ENCODE data around the gene WDR45. TPM values are rescaled to one million over a fixed set of nuclear protein-coding genes. Genes with fewer than 3 reads are reported as not detected.

WDR45 gene
- total RNA-seq, 1 experiment from 2014 or later: 49.3 TPM

DNA sequence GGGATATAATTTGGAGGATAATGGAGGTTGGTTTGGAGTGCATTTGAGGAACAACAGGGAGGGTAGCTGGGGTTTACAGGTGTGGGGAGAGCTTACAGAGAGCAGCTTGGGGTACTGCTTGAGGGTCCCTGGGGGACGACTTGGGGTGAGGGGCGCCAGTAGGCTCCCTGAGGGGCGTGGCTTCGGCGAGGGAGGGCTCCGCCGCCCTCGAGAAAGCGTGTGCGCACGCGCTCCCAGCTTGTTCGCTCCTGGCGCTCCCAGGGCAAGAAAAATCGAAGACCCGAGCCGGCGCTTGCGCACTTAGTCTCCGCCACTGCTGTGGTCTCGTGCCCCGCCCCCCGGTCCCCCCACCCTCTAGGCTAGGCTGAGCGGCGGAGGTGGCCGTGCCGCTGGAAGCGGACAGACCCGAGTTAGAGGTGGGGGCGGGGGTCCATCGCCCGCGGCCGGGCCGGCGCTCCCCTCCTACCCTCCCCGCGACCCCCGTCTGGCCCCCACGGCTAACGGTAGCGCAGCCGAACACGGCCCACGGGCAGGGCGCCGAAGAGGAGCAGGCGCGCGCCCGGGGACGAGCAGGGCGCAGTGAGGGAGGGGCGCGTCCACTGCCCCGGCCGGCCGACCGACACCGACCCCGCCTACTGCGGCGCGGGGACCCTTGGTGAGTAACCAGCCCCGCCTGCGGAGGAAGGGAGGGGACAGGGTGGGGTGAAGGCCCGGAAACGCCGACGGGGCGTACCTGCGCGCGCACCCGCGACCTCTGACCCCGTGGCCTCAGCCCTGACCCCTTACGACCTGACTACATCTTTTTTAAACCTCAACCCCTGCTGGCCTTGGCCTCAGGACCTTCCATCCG, 26.2 kb downstream of the WDR45 start:
- Histone ChIP-seq H3K36me3 (ENCODE audit: control insufficient read depth, insufficient read depth, low read length) (no peaks in the 10 kb centered on the region), H3K27me3 (ENCODE audit: control insufficient read depth, insufficient read depth, low read length) (no peaks in the 10 kb centered on the region), H3K4me3 (ENCODE audit: low read depth in 2 of 2, low read length in 2 of 2) (peak overlapping the region; percentile 52 to 62), H3K4me1 (ENCODE audit: control insufficient read depth, insufficient read depth, low read length) (peaks cover 3% of the 10 kb centered on the region; the same call in 1 of the 2 replicates), H3K9me3 (ENCODE audit: control insufficient read depth, insufficient read depth, low read depth, low read length) (no peaks in the 10 kb centered on the region), H3K27ac (ENCODE audit: low read length) (peak overlapping the region; percentile 72)
- no TSS peak for BruUV-seq (replicated peaks)
- CTCF ChIA-PET: no interaction called here
- TF ChIP-seq, protein P1, sequence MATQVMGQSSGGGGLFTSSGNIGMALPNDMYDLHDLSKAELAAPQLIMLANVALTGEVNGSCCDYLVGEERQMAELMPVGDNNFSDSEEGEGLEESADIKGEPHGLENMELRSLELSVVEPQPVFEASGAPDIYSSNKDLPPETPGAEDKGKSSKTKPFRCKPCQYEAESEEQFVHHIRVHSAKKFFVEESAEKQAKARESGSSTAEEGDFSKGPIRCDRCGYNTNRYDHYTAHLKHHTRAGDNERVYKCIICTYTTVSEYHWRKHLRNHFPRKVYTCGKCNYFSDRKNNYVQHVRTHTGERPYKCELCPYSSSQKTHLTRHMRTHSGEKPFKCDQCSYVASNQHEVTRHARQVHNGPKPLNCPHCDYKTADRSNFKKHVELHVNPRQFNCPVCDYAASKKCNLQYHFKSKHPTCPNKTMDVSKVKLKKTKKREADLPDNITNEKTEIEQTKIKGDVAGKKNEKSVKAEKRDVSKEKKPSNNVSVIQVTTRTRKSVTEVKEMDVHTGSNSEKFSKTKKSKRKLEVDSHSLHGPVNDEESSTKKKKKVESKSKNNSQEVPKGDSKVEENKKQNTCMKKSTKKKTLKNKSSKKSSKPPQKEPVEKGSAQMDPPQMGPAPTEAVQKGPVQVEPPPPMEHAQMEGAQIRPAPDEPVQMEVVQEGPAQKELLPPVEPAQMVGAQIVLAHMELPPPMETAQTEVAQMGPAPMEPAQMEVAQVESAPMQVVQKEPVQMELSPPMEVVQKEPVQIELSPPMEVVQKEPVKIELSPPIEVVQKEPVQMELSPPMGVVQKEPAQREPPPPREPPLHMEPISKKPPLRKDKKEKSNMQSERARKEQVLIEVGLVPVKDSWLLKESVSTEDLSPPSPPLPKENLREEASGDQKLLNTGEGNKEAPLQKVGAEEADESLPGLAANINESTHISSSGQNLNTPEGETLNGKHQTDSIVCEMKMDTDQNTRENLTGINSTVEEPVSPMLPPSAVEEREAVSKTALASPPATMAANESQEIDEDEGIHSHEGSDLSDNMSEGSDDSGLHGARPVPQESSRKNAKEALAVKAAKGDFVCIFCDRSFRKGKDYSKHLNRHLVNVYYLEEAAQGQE (IDR thresholded peaks at IDR 0.05; ENCODE audit: insufficient read depth in 1 of 2, low read depth in 2 of 2, low read length in 1 of 2): no peak
- no peak for TF ChIP-seq TCF7L2 (IDR thresholded peaks at IDR 0.05; ENCODE audit: low read depth, low read length)
- TF ChIP-seq POLR2AphosphoS5 (IDR thresholded peaks at IDR 0.05; ENCODE audit: low read depth, low read length): no peak
- TF ChIP-seq SIN3A (IDR thresholded peaks at IDR 0.05; ENCODE audit: borderline replicate concordance, insufficient read depth, low read depth, low read length): no peak
- TF ChIP-seq, protein P2, sequence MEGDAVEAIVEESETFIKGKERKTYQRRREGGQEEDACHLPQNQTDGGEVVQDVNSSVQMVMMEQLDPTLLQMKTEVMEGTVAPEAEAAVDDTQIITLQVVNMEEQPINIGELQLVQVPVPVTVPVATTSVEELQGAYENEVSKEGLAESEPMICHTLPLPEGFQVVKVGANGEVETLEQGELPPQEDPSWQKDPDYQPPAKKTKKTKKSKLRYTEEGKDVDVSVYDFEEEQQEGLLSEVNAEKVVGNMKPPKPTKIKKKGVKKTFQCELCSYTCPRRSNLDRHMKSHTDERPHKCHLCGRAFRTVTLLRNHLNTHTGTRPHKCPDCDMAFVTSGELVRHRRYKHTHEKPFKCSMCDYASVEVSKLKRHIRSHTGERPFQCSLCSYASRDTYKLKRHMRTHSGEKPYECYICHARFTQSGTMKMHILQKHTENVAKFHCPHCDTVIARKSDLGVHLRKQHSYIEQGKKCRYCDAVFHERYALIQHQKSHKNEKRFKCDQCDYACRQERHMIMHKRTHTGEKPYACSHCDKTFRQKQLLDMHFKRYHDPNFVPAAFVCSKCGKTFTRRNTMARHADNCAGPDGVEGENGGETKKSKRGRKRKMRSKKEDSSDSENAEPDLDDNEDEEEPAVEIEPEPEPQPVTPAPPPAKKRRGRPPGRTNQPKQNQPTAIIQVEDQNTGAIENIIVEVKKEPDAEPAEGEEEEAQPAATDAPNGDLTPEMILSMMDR (IDR thresholded peaks at IDR 0.05): no peak
- intact Hi-C loops (cut with micrococcal nuclease; ENCODE audit: unreplicated experiment) (no loop called here), in situ Hi-C loops (cut with HindIII; ENCODE audit: low pct_unique_long_range_greater_than_20kb, low sequenced_read_pairs) (no loop called here)
- no peak for DNase-seq (ENCODE audit: low read depth, low spot score)
- POLR2A ChIA-PET: no interaction called here
- peak; percentile 88 for ATAC-seq

DNA sequence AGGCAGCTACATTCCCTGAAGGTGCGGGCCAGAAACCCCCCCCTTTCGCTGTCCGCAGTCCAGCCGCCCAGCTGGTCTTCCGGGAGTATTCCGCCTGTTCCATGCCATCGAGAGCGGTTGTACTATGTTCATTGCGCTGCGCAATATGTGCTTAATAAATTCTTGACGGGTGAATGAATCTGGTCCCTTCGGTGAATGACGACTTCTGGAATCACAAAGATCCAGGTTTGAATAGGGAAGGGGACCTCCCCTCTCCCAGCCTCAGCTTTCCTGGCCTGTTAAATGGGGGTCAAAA, 35.8 kb downstream of the WDR45 start:
- in situ Hi-C loops (cut with HindIII; ENCODE audit: low pct_unique_long_range_greater_than_20kb, low sequenced_read_pairs): no loop called here
- ATAC-seq (no peak), DNase-seq (ENCODE audit: low read depth, low spot score) (no peak)
- intact Hi-C loops (cut with micrococcal nuclease; ENCODE audit: unreplicated experiment): loop anchor here (10.0 kb wide), 1 partner anchor 69 kb away; the partner anchor contains the start of gene KCND1
- H3K4me1 ChIP-seq (ENCODE audit: control insufficient read depth, insufficient read depth, low read length): peaks cover 18% of the 10 kb centered on the region
- H3K36me3 ChIP-seq (ENCODE audit: control insufficient read depth, insufficient read depth, low read length): no peaks in the 10 kb centered on the region; the same call in 1 of the 2 replicates
- ChIA-PET POLR2A (no interaction called here), CTCF (no interaction called here)
- H3K4me3 ChIP-seq (ENCODE audit: low read depth in 2 of 2, low read length in 2 of 2): peak overlapping the region; percentile 39 to 63
- peak overlapping the region; percentile 89 for H3K27ac ChIP-seq (ENCODE audit: low read length)
- H3K9me3 ChIP-seq (ENCODE audit: control insufficient read depth, insufficient read depth, low read depth, low read length): no peaks in the 10 kb centered on the region
- BruUV-seq (replicated peaks): no TSS peak
- no peaks in the 10 kb centered on the region for H3K27me3 ChIP-seq (ENCODE audit: control insufficient read depth, insufficient read depth, low read length)
- TF ChIP-seq SIN3A (IDR thresholded peaks at IDR 0.05; ENCODE audit: borderline replicate concordance, insufficient read depth, low read depth, low read length) (no peak), POLR2AphosphoS5 (IDR thresholded peaks at IDR 0.05; ENCODE audit: low read depth, low read length) (no peak), TCF7L2 (IDR thresholded peaks at IDR 0.05; ENCODE audit: low read depth, low read length) (no peak)
- TF ChIP-seq, protein P1 (IDR thresholded peaks at IDR 0.05; ENCODE audit: insufficient read depth in 1 of 2, low read depth in 2 of 2, low read length in 1 of 2): no peak
- TF ChIP-seq, protein P2 (IDR thresholded peaks at IDR 0.05): no peak
